OCI-LY3 (cell line): ENCODE data around the gene ZAR1.

Experiments used
- CTCF ChIP-seq: fragments of 200-600, 300-600 bp; sonication (generic); IDR thresholded peaks from 2 replicates; pipeline ENCODE4 v1.5.1; 2014; ENCODE audit warnings: antibody characterized with exemption, low read length, low read depth
- EZH2phosphoT487 ChIP-seq: fragments of 200-600 bp; shearing (Covaris generic); IDR thresholded peaks from 2 replicates; pipeline ENCODE4 v1.6.1; 2018; ENCODE audit warnings: antibody characterized with exemption, mixed run types, low read depth

- TF ChIP-seq CTCF (no peak), EZH2phosphoT487 (no peak)
Observed at GRCh38 chr4:48542888-48543287, 52.8 kb downstream of the ZAR1 start.
